ENCODE measurements around the gene ZNF709.

- TF ChIP-seq CTCF (IDR thresholded peaks at IDR 0.05; ENCODE audit: low read depth, low read length), result no peak
- TF ChIP-seq EZH2phosphoT487 (IDR thresholded peaks at IDR 0.05; ENCODE audit: low read depth), result no peak
Measured at GRCh38 chr19:12513531-12514061, 29.0 kb upstream of the ZNF709 start.
